GM20000 (cell line): Measurements from ENCODE around the gene MAFF.

ENCODE experiments used
- DNase-seq: peaks from one replicate; pipeline ENCODE4 v3.0.0; 2012; ENCODE audit warnings: low spot score
- TF ChIP-seq, protein P1 (sequence below): IDR thresholded peaks from 2 replicates; pipeline ENCODE4 v1.5.1; 2012; ENCODE audit warnings: mild to moderate bottlenecking, control low read depth; ENCODE audit errors: extremely low read depth, missing control alignments

Gene MAFF

DNA sequence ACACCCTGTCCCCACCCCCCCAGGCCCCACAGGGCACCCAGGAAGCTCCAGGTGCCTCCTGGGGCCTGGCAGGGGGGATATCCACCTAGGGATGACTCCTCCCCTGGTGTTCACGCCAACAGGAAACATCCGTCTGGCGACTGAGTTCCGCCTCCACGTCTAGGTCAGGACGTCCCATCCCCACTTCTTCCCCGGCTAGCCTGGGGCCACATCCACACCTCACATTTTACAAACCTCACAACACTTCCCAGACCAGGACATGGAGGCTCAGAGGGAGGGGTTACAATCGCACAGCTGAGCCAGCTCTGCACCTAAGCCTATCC lies 21.0 kb downstream of the MAFF start:
- TF ChIP-seq, protein P1, sequence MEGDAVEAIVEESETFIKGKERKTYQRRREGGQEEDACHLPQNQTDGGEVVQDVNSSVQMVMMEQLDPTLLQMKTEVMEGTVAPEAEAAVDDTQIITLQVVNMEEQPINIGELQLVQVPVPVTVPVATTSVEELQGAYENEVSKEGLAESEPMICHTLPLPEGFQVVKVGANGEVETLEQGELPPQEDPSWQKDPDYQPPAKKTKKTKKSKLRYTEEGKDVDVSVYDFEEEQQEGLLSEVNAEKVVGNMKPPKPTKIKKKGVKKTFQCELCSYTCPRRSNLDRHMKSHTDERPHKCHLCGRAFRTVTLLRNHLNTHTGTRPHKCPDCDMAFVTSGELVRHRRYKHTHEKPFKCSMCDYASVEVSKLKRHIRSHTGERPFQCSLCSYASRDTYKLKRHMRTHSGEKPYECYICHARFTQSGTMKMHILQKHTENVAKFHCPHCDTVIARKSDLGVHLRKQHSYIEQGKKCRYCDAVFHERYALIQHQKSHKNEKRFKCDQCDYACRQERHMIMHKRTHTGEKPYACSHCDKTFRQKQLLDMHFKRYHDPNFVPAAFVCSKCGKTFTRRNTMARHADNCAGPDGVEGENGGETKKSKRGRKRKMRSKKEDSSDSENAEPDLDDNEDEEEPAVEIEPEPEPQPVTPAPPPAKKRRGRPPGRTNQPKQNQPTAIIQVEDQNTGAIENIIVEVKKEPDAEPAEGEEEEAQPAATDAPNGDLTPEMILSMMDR, result no peak
- no peak for DNase-seq

DNA sequence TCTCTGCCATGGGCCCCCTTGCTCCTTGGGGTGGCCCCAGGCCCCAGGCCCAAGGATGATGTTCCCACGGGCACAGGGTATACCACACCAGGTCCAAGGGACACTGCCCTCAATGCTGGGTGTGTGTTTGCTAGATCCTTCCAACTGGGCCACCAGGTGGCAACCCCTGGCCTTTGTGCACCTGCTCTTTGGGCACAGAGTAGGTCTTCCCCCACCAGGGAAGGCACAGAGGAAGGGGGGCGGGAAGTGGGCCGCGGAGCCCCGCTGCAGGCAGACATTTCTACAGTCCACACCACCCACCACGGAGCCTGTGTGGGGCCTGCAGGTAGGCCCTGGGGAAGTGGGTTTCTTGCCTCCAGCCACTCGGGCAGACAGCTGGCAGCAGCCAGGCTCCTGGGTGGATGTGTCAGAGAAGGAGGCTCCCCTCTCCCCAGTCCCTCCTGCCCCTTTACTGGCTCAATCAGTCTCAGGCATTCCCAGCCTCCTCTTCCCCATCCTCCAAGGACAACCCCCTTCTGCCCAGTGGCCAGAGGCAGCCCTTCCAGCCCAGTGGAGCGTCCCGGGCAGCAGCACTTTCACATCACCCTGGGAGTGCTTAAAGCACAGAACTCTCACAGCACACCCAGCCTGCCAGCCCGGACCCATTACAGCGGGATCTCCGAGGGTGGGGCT lies 21.6 kb downstream of the MAFF start:
- DNase-seq, result no peak
- TF ChIP-seq, protein P1, result no peak

DNA sequence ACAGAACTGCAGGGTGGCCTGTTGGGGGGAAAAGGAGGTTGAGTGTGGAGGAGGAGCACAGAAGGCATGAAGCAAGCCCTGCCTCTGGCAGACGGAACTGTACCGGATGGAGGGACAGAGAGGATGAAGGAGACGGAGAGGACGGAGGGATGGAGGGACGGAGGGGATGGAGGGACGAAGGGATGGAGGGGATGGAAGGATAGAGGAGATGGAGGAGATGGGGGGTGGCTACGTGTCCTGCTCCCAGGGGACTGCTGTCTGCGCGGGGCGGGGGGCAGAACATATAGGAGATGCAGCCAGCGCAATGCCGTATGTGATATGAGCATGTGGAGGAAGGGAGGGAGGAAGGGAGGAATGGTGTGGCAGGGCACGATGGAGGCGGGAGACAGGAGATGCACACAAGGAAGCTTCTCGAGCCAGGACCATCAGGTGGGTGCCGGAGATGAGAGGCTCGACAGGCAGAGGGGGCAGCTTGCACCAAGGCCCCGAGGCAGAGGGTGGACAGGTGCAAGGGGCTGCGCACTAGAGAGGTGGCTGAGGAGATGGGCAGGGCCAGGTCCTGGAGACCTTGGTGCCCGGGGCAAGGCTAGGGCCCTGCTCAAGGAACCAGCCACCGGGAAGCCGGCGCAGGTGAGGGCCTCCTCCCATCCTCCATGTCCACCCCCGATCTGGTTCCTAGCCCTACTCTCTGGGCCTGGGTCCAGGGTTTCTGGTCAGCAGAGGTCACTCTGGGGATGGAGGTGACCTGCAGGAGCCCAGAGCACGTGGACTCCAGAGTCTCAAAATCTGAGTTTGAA lies 25.3 kb downstream of the MAFF start:
- TF ChIP-seq, protein P1, result no peak
- no peak for DNase-seq

DNA sequence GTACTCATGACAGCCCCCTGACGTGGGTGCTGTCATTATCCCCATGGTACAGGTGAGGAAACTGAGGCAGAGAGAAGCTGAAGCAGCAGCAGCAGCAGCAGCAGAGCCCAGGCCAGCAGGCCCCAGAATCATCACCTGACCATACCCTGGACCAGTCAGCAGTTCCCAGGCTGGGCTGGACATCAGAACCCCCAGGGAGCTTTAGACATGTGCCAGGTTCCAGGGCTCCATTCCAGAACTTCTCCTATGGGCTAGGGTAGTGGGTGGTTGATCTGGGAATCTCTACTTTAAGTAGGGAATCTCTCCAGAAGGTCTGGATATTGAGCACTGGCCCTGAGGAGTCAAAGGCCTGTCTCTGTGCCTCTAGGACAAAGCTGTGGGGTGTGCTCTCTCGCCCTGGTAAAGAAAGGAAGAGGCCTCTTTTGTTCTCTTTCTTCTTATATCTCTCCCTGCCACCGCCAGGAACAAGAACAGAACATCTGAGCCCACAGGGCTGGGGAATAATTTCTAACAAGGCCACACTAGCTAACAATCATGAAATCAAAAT lies 26.6 kb downstream of the MAFF start:
- TF ChIP-seq, protein P1, result no peak
- DNase-seq, result no peak

DNA sequence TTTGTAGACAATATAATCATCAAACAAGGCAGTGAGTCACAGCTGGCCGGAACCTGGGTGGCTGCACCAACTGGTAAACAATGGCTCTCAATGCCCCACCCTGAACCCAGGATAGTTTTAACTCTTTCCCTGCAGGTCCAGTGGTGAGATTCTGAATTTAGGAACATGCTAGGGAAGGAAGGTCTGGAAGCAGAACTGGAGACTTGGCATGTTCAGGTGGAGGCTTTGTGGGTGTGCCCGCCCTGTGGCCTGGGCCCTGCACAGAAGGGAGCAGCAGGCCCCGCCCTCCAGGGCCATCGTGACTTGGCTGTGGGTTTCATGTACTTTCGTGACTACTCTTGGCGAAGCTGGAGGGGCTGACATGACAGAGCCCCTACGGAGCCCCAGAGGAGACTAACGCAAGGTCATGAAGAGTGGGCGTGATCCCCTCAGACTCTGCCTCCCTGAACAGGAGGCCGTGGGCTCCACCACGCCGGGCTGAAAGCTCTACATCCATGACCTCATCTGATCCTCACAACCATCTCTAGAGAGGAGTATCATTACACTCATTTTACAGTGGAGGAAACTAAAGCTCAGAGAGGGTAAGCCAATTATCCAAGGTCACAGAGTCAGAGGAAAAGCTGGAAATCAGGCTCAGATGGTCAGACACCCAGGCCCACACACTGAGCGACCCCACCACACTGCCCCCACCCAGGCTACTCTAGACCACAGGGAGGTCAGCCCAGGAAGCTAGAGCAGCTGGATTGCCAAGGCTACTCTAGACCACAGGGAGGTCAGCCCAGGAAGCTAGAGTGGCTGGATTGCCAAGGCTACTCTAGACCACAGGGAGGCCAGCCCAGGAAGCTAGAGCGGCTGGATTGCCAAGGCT lies 27.3 kb downstream of the MAFF start:
- TF ChIP-seq, protein P1, result no peak
- DNase-seq, result no peak

DNA sequence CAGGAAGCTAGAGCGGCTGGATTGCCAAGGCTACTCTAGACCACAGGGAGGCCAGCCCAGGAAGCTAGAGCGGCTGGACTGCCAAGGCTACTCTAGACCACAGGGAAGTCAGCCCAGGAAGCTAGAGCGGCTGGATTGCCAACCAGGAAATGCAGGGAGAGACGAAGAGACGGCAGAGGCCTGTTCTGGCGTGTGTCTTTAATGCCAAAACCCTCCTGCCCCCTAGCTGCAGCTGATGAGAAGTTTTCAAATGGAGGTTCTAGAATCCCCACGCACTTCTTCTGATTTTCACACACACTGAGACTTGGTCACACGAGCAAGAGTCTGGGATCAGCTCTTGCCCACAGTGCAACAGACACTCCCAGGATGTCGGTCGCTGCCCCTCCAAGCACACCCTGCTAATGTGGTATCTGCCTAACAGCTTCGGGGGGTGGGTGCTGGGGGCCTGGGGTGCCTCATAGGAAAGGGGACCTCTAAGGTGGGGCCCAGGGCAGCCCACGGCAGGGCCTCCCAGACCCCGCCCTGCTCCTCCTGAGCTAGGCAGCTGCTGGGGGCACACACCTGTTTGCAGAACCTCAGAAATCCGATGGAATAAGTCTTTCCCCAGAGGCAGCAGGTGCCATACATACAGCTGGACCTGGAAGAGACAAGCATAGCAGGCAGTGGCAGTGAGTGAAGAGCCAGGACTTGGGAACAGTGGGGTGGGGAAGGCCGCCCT lies 28.5 kb downstream of the MAFF start:
- DNase-seq, result peak; percentile 75

More for the DNA sequence above, 28.5 kb downstream of the MAFF start:
- TF ChIP-seq, protein P1, result peak; percentile 55
